Adrenal gland (tissue), 5 donors: Measurements from ENCODE around the gene C4BPA.

Experiments
- POLR2A ChIP-seq, 2 donors: fragments of 450-650 bp; IDR thresholded peaks; one replicate each; pipeline ENCODE4 v1.6.1; 2017; ENCODE audit warnings: antibody characterized with exemption in 2 of 2, mild to moderate bottlenecking in 2 of 2, moderate library complexity in 1 of 2
- TF ChIP-seq, protein P1 (sequence below), 6 experiments: fragments of 450-650 bp in 4 of 6; fragments of 200-600 bp in 2 of 6; sonication (generic) in 1 of 6; IDR thresholded peaks; 1 replicate in 5 of 6; 2 replicates in 1 of 6; pipeline versions ENCODE4 v1.5.1 to v1.8.0; 2016 to 2021; ENCODE audit warnings: antibody characterized with exemption in 6 of 6, mild to moderate bottlenecking in 2 of 6, moderate library complexity in 1 of 6
- donor health status: DM: no; HTN: no; CAD: no.

DNA sequence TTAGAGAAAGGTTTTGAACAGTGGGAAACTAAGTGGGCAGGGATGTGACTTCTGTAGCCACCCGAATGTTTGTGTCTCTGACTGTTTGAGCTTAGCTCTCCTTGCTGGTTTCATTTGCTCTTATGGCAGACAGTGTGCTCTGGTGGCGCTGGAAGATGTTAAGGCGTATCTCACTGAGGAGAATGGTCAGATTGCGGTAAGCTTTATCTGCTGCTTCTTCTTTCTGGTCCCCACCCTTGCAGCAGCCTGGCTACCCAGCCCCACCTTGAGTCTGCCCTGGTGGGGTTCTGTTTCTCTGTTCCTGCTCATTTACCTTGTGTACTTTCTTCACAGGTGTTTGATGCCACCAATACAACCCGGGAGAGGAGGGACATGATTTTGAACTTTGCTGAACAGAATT, 41.0 kb upstream of the C4BPA start:
- TF ChIP-seq, protein P1, sequence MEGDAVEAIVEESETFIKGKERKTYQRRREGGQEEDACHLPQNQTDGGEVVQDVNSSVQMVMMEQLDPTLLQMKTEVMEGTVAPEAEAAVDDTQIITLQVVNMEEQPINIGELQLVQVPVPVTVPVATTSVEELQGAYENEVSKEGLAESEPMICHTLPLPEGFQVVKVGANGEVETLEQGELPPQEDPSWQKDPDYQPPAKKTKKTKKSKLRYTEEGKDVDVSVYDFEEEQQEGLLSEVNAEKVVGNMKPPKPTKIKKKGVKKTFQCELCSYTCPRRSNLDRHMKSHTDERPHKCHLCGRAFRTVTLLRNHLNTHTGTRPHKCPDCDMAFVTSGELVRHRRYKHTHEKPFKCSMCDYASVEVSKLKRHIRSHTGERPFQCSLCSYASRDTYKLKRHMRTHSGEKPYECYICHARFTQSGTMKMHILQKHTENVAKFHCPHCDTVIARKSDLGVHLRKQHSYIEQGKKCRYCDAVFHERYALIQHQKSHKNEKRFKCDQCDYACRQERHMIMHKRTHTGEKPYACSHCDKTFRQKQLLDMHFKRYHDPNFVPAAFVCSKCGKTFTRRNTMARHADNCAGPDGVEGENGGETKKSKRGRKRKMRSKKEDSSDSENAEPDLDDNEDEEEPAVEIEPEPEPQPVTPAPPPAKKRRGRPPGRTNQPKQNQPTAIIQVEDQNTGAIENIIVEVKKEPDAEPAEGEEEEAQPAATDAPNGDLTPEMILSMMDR (IDR thresholded peaks at IDR 0.05), result no peak
- TF ChIP-seq POLR2A (IDR thresholded peaks at IDR 0.05), result no peak
